ENCODE data around the gene HDHD5. TPM values are rescaled to one million over a fixed set of nuclear protein-coding genes. Genes with fewer than 3 reads are reported as not detected.

The HDHD5 gene
- total RNA-seq, 6 experiments from 2014 or later: 19.4 to 44.5 (median 30.2) TPM

- intact Hi-C loops (cut with DNase I): no loop called here
- H3K36me3 ChIP-seq: peaks cover 0 to 15% (median 0%) of the 10 kb centered on the region in 4 donors
- WGBS (ENCODE audit: insufficient coverage, low coverage, low lambda C conversion rate, missing lambda C conversion rate): 55% methylated on average over 2 of the region's 8 CpGs
- no peaks in the 10 kb centered on the region for H3K27me3 ChIP-seq
- ATAC-seq (no peak), DNase-seq (no peak)
- TF ChIP-seq CTCF (IDR thresholded peaks at IDR 0.05): no peak
- no peak for TF ChIP-seq POLR2A (IDR thresholded peaks at IDR 0.05)
- H3K4me3 ChIP-seq: no peak overlapping the region
- no peaks in the 10 kb centered on the region for H3K9me3 ChIP-seq
- no peak overlapping the region for H3K27ac ChIP-seq
- no peaks in the 10 kb centered on the region for H3K4me1 ChIP-seq
Observed at GRCh38 chr22:17113600-17113999, 45.5 kb downstream of the HDHD5 start.

- ATAC-seq: no peak
- no peak overlapping the region for H3K27ac ChIP-seq
- intact Hi-C loops (cut with DNase I): no loop called here
- no peak overlapping the region for H3K4me3 ChIP-seq
- no peaks in the 10 kb centered on the region for H3K27me3 ChIP-seq
- TF ChIP-seq CTCF (IDR thresholded peaks at IDR 0.05) (no peak), POLR2A (IDR thresholded peaks at IDR 0.05) (no peak)
- WGBS (ENCODE audit: insufficient coverage, low coverage, low lambda C conversion rate, missing lambda C conversion rate): 74% methylated on average over 9 of the region's 9 CpGs
- H3K9me3 ChIP-seq: no peaks in the 10 kb centered on the region
- peaks cover 0 to 23% (median 0%) of the 10 kb centered on the region in 4 donors for H3K36me3 ChIP-seq
- no peak for DNase-seq
- no peaks in the 10 kb centered on the region for H3K4me1 ChIP-seq
Observed at GRCh38 chr22:17112491-17113042, 46.5 kb downstream of the HDHD5 start.

GRCh38 chr22:17110791-17111550 is 48.1 kb downstream of the HDHD5 start:
- H3K27ac ChIP-seq: no peak overlapping the region
- DNase-seq: no peak
- no peak overlapping the region for H3K4me3 ChIP-seq
- no peak for TF ChIP-seq POLR2A (IDR thresholded peaks at IDR 0.05)
- no peak for TF ChIP-seq CTCF (IDR thresholded peaks at IDR 0.05)
- 78% methylated on average over 11 of the region's 13 CpGs for WGBS (ENCODE audit: insufficient coverage, low coverage, low lambda C conversion rate, missing lambda C conversion rate)
- intact Hi-C loops (cut with DNase I): no loop called here
- ATAC-seq: no peak
- peaks cover 0 to 31% (median 0%) of the 10 kb centered on the region in 4 donors for H3K36me3 ChIP-seq
- no peaks in the 10 kb centered on the region for H3K27me3 ChIP-seq
- H3K4me1 ChIP-seq: no peaks in the 10 kb centered on the region
- no peaks in the 10 kb centered on the region for H3K9me3 ChIP-seq

- intact Hi-C loops (cut with DNase I): no loop called here
- Histone ChIP-seq H3K27ac (no peak overlapping the region), H3K9me3 (no peaks in the 10 kb centered on the region), H3K27me3 (no peaks in the 10 kb centered on the region), H3K4me3 (no peak overlapping the region), H3K36me3 (peaks cover 0 to 37% (median 2%) of the 10 kb centered on the region in 4 donors), H3K4me1 (no peaks in the 10 kb centered on the region)
- 77% methylated on average over 6 of the region's 16 CpGs for WGBS (ENCODE audit: insufficient coverage, low coverage, low lambda C conversion rate, missing lambda C conversion rate)
- ATAC-seq (no peak), DNase-seq (no peak)
- no peak for TF ChIP-seq POLR2A (IDR thresholded peaks at IDR 0.05)
- TF ChIP-seq CTCF (IDR thresholded peaks at IDR 0.05): no peak
Observed at GRCh38 chr22:17109976-17110375, 49.1 kb downstream of the HDHD5 start.

All from right lobe of liver (tissue), 6 donors.